Stimulated activated CD4-positive, alpha-beta T cell treated with anti-CD3 and anti-CD28 coated beads, Interleukin-1b, Interleukin-23, amount 100 ng/mL, for 1 hour (primary cell): ENCODE data around the gene NOXA1.

Experiments used
- DNase-seq, 2 donors: peaks; one replicate each; pipeline ENCODE4 v3.0.0-alpha.2; 2020; ENCODE audit warnings: low read depth in 2 of 2

Gene NOXA1

GRCh38 chr9:137387891-137388560 lies 35.2 kb upstream of the NOXA1 start:
- no peak for DNase-seq

- no peak for DNase-seq
These were observed 34.4 kb upstream of the NOXA1 start for GRCh38 chr9:137388589-137389427.

GRCh38 chr9:137389428-137389746 lies 33.8 kb upstream of the NOXA1 start:
- no peak for DNase-seq

GRCh38 chr9:137390553-137391410 lies 32.4 kb upstream of the NOXA1 start:
- DNase-seq = no peak

GRCh38 chr9:137391411-137391754 lies 31.8 kb upstream of the NOXA1 start:
- DNase-seq = no peak

- DNase-seq = no peak
These were observed 30.8 kb upstream of the NOXA1 start for GRCh38 chr9:137392232-137393007.

- no peak for DNase-seq
These were observed 29.7 kb upstream of the NOXA1 start for GRCh38 chr9:137393176-137394150.

GRCh38 chr9:137394866-137395665 lies 28.1 kb upstream of the NOXA1 start:
- DNase-seq = no peak

- DNase-seq = no peak
These were observed 27.6 kb upstream of the NOXA1 start for GRCh38 chr9:137395666-137396010.

- no peak for DNase-seq
These were observed 27.0 kb upstream of the NOXA1 start for GRCh38 chr9:137396227-137396626.

GRCh38 chr9:137396634-137397367 lies 26.4 kb upstream of the NOXA1 start:
- DNase-seq = no peak

- DNase-seq = no peak
These were observed 25.3 kb upstream of the NOXA1 start for GRCh38 chr9:137397675-137398423.

- no peak for DNase-seq
These were observed 24.4 kb upstream of the NOXA1 start for GRCh38 chr9:137398561-137399468.

- no peak for DNase-seq
These were observed 20.4 kb upstream of the NOXA1 start for GRCh38 chr9:137402746-137403145.

- DNase-seq = no peak
These were observed 19.9 kb upstream of the NOXA1 start for GRCh38 chr9:137403269-137403668.

GRCh38 chr9:137404961-137405567 lies 18.1 kb upstream of the NOXA1 start:
- DNase-seq = no peak

- no peak for DNase-seq
These were observed 17.5 kb upstream of the NOXA1 start for GRCh38 chr9:137405677-137406081.
